OCI-M1 (cell line): ENCODE results near the gene PCNX4.

Experiments used
- DNase-seq: peaks from one replicate; lab custom pipeline; 2025; lab: John Stamatoyannopoulos, UW

The PCNX4 gene

DNA sequence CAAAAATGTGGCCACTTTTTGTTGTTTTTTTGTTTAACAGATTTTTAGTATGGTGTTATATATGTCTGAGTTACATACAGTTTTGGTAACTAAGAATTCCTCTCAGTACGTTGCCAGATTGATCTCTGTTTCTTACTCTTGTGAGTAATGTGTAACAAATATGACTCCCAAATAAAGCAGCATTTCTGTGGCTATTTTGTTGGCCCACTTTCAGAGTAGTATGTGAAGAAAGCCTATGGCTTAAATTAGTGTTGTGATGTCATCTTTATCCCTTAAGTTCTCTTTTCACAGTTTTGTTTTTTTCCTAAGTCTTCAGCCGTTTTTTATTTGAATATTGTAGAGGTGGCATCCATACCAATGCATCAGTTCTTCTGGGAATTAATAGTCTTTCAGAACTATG lies 10.7 kb downstream of the PCNX4 start:
- peak; percentile 1 for DNase-seq

DNA sequence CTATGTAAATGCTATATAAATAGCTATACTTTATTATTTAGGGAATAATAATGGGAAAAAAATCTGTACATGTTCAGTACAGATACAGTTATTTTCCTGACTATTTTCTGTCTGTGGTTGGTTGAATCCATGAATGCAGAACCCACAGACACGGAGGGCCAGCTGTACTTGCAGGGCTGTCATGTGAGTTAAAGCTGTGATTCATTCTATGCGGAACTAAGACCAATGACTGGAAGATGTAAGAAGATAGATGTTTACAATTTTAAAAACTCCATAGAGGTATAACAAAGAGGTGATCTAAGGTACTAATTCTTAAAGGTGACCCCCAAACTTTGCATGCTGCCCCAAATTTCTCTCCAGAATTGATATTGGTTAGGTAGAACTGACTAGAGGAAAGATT lies 14.6 kb downstream of the PCNX4 start:
- no peak for DNase-seq

DNA sequence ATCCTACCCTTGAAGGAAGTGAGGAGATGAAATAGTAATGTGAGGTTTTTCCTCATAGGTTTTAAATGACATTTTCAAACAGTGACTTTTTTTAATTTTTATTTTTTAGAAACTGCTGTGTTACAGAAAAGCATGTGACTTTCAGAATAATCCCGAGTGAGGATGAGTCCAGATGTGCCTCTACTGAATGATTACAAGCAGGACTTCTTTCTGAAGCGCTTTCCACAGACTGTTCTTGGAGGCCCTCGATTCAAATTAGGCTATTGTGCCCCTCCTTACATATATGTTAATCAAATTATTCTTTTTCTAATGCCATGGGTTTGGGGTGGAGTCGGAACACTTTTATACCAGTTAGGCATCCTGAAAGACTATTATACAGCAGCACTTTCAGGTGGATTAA lies 15.8 kb downstream of the PCNX4 start:
- DNase-seq = no peak

DNA sequence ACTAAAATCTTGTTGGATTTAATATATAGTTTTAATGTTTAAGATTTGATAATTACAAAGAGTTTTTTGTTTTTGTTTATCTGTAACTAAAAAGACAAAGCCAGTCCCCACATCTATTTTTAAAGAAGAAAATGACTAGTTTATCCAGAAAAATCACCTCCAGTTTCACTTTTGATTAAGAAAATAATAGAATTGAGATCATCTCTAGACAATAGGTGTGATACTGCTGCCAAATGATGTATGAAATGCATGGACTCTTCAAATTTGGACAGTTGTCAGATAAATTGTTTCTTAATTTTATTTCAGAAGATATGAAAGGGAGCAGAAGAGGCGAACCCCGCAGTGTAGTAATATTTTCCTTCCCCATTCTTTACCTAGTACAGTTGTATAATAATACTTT lies 20.0 kb downstream of the PCNX4 start:
- DNase-seq = no peak

DNA sequence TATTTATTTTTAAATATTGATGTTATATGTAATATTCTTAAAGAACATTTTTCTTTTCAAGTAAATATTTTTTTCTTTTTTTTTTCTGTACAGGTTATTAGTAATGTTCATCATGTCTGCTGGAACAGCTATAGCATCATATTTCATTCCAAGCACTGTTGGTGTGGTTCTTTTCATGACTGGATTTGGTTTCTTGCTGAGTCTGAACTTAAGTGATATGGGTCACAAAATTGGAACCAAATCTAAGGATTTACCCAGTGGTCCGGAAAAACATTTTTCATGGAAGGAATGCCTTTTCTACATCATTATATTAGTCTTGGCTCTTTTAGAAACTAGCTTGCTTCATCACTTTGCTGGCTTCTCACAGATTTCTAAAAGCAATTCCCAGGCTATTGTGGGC lies 23.2 kb downstream of the PCNX4 start:
- no peak for DNase-seq

DNA sequence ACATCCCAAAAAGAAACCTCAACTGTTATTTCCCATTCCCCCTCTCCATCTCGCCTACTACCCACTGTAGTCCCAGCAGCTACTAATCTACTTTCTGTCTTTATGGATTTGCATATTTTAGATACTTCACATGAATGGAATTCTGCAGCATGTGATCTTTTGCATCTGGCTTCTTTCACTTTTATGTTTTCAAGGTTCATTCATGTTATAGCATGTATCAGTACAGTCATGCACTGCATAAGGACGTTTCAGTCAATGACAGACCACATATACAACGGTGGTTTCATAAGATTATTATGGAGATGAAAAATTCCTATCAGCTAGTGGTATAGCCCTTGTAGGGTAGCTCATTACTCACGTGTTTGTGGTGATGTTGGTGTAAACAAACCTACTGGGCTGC lies 24.5 kb downstream of the PCNX4 start:
- no peak for DNase-seq

DNA sequence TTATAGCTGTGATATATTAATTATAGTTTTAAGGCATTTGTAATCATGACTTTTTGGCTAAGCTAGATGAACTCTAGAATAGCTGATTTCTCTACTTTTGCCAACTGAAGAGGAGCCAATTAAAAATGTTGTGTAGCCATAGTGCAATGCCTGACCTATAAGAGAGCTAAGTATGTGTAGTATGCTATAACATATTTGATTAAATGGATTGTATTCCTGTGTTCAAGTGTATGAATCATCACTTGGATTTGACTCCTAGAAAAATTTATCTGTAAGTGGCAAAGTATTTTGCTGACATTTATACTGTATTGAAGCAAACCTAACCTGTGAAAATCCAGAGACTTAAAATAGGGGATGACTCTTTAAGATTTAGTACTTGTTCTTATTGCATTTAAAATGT lies 34.2 kb downstream of the PCNX4 start:
- DNase-seq = no peak

DNA sequence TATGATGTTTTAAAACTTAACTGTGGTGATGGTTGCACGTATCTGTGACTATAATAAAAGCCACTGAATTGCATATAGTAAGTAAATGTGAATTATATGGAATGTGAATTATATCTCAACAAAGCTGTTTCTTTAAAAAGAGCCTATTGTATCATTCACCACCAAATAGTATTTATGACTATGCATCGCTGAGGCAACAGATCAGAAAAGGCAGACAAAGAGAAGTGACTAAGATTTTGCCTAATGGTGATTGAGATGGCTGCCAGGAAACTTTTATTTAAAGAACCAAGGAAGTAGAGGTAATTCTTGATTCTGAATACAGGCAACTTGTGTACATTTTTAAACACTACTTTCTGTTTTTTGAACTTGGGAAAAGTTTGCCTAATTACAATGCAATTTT lies 41.8 kb downstream of the PCNX4 start:
- DNase-seq = no peak

DNA sequence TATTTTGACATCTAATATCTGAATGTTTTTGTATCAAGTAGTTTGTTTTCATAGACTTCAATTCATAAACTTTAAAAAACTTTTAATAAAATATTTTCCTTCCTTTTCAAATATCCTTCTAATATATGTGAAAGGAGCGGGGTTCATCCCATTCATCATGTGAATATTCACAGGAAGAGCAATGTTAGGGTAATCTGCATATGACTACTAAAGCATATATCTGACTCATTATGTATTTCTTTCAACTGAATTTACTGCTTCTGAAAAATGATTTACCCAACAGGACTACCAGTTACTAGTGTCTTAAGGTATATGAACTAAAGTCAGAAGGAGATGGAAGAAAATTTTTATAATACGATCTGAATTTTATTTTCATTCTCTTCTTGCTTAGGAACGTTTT lies 43.0 kb downstream of the PCNX4 start:
- no peak for DNase-seq

DNA sequence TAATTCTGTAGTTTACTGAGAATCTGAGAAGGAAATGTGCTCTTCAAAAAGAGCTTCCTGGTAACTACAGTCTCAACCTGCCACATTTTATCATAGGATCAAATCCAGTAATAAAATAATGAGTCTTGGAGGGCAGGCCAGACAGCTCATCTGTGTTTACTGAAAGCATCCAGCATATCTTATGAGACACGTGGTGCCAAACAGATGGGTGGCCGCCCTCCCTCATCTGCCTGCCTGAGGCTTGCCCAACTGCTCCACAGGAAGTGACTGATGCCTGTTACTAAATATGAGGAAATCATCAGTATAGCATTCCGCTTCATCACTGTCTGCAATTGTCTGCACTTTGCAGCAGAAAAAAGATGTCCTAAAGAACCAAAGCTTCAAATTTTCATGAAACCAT lies 60.0 kb downstream of the PCNX4 start:
- DNase-seq = peak; percentile 41

DNA sequence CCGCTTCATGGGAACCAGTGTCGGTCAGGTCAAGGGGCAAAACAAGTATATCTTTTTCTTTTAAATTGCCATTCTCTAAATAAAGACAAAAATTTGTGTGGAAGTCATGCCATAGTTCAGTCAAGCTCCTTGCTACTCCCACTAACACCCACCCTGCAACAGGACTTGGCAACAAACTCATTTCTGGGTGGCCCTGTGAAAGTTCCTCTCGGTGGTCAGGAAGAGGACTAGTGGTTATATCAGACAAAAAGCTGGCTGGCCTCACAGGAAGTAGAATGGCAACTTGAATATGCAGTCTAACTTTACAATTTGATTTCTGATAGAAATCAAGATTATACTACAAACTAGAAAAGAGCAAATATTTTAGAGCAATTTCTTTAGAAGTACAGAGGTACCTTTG lies 62.3 kb downstream of the PCNX4 start:
- DNase-seq = no peak

DNA sequence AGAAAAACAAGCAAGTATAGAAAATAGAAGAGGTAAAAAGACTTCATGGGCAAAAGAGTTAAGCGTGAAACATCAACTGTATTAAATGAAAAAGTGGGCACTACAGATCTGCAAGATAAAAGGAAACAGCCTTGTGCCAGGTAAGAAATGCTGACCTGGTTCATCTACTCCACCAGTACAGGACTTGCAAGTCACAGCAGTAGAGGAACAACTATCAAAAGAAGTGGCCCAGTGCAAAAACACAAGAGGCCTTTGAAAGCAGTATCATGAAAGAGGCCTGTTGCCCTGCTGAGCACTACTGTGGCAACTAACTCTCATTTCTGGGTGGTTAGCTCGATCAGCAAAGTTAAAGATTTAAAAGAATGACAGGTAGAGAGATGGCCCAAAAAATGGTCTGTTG lies 62.9 kb downstream of the PCNX4 start:
- DNase-seq = no peak

DNA sequence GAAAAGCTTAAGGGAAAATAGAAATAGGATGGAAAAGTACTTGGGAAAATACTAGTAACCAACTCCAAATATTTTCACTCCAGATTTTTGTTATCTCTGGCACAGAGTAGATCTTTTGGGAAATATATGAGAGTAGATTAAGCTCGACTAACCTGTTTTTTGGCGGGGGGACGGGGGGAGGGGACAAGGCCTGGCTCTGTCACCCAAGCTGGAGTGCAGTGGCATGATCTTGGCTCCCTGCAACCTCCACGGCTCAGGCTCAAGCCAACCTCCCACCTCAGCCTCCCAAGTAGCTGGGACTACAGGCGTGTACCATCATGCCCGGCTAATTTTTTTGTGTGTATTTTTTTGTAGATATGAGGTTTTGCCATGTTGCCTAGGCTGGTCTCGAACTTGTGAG lies 68.7 kb downstream of the PCNX4 start:
- no peak for DNase-seq

DNA sequence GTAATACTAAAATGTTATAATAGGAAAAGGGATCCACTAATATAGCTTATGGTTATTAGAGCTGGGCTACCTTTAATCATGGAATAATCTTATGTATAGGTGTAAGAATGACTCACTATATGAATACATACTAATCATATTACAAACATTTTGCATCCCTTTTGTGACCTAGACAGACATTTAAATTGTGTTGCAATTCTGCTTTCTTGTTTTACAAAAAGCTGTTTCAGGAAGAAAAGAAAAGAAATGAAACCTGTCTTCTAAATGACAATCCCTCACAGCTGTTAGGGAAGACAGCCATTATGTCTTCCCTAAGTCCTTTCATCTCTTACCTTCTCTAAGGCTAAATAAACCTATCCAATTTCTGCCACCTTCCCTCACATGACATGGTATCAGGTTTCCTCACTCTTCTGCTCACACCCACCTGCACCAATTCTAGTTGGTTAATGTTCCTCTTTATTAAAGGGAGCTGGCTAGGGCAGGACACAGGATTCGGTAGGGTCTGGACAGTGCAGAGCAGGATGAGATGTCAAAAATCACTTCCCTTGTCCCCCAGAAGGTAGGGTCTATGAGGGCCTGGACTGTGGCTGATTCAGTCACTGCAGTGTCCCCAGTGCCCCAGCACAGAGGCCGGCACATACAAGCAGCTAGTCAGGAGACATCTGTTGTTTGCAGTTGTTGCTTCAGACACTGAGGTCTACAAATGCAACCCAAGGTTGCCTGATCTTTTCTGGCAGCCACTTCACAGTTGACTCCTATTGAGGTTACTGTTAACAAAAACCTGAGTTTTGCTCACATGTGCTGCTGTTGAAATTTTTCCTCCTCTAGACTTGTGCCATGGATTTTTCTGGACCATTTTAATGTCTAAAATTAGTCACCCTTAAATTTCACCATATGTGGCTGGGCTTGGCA lies 69.7 kb downstream of the PCNX4 start:
- peak; percentile 1 for DNase-seq

DNA sequence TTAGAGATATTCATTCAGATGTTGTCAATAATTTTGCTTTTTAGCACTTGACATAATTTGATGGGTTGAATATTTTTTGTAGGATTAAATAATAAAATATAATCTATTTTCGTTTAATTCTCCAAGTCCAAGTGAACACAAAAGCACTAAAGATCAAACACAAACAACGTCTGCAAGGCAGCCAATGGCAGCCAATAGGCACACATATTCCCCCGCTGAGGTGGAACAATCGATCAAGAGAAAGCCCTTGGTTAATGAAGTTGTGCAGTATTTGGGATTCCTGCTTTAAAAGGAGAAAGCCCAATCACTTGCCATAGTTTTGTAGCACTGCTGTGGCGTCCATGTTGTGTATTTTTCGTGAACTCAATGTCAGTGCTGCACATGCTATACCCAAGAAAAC lies 72.0 kb downstream of the PCNX4 start:
- DNase-seq = peak; percentile 2

DNA sequence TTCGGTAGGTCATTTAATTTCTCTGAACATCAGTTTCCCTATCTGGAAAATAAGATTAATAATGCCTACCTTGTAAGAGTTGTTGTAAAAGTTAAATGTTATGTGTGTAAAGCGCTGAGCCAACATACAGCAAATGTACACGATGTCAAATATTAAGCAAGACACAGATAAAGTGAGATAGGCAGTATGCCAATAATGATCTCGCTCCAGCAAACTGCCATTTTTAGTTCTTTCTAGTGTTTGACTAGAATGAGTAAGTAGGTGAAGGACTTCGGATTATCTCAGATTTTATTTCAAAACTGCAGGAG lies 72.6 kb downstream of the PCNX4 start:
- DNase-seq = no peak

DNA sequence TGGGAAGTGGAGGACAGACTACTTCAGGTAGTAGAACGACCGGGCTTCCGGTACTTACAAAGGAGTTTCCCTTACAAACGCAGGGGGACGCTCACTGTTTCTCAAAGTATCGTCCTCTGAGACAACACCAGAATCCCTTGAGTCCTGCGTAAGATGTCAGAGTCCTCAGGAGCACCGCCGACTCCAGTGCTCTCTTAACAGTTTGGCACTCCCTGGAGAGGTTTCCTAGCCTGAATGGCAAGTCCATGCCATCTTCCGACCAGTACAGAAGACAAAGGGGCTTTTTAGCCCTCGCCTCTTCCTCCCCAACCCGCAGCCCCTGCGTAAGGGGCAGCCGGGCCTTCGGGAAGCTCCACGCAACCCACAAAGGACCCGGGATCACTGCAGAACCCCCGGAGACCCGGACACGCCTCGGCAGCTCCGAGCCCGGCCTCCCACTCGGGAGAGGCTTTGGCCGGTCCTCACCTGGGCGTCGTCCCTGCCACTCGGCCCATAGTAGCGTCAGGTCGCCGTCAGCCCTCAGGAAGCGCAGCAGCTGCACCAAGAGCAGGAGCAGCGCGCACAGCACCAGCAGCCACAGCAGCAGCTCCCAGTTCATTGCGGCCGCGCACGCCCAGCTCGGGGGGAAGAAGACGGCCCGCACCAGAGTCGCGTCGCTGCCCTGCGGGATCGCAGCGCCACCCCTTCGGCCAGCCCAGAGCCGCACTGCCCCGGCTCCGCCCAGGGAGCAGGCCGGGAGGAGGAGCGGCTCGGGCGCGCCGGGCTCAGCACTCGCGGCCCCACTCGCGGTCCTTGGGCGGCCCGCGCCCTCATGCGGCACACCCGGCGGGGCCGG lies 73.2 kb downstream of the PCNX4 start, which contains the start of gene DHRS7:
DHRS7 (minus strand) TSS at position 687 of the 835 bp plus-strand sequence; CDS start at position 598, 89 bp downstream.
- DNase-seq = peak; percentile 86

DNA sequence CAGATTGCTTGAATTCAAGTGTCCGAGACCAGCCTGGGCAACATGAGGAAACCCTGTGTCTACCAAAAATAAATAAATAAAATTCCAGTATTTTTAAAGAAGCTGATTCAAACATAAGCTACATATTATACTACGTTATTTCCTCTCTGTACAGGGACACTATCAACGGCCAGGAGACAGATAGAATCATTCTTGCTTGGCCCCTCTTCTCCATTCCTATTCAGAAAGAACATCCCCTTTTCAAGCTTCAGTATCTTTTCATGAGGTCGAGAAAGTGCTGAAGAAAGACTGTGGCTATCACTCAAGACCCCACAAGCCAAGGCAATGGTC lies 73.8 kb downstream of the PCNX4 start:
- DNase-seq = no peak

DNA sequence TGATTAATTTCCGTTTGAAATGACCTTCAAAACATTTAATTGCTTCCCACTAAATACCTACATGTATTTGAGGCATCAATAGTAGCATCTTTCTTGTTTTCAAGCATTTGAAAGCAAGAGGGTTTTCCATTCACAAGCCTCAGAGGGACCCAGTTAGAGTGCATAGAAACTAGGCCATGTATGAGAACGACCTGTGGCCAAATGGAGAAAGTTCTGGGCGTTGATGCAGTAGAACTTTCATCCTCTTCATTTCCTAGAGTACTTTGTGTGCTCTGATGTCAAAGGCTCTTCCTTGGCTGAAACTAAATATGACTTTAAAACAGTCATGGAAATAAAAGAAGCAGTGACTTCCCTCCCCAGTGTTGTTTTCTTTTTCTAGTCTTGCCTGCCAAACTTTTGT lies 74.4 kb downstream of the PCNX4 start:
- no peak for DNase-seq

DNA sequence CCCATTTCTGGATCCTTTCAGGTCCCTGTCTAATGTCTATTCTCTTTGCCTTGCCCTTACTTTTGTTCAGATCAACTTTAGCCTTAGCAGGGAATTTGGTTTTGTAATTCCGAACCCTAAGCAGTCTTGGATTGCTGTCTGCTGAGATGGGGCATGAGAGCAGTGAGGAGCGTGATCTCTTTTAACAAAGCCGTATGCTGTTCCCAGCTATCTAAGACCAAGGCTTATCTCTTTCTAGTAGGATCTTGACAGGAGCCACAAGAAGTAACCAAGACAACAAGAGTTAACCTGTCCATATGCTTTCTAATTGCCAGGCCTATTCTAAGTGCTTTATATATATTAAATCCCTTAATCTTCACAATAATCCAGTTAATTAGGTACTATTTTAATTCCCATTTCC lies 78.0 kb downstream of the PCNX4 start:
- DNase-seq = no peak

DNA sequence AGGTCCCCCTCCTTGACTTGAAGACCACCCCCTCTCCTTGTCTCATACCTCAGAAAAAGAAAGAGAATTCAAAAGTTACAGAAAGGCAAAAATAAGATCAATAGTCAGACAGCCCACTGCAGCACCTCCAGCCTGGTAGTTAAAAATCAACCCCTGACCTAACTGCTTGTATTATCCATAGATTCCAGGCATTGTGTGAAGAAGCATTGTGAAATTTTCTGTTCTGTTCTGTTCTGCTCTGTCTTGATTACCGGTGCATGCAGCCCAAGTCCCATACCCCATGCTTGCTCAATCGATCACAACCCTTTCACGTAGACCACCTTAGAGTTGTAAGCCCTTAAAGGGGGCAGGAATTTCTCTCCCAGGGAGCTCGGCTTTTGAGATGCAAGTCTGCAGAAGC lies 79.2 kb downstream of the PCNX4 start:
- no peak for DNase-seq

DNA sequence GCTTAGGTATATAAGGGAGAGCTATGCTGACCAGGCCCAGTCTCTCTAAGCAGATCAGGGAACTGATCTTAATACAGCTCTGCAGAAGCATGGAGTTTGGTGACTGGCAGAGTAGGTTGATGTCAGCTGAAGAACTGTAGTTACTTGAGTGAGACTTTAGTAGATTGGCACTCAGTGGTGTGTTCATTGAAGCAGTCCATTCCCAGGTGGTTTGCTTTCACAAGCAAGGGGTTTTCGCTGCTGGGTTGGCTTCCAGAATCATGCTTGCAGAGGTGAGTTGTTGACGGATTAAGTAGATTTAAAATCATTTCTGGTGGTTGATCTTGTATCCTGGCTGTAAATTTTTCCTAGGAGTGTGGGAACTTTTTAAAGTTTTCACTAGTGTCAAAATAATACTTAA lies 80.0 kb downstream of the PCNX4 start:
- DNase-seq = no peak
